ENCODE measurements around the gene CCDC88B. TPM values are rescaled to one million over a fixed set of nuclear protein-coding genes. Genes with fewer than 3 reads are reported as not detected.
"Not testable (repeated sequence)": the region's sequence is repeated elsewhere in the genome, so short reads cannot be mapped to it uniquely, and the experiment has no call there.

Gene CCDC88B
- total RNA-seq, 4 donors from 2014 or later, result 7.0 to 12.5 (median 8.2) TPM

DNA sequence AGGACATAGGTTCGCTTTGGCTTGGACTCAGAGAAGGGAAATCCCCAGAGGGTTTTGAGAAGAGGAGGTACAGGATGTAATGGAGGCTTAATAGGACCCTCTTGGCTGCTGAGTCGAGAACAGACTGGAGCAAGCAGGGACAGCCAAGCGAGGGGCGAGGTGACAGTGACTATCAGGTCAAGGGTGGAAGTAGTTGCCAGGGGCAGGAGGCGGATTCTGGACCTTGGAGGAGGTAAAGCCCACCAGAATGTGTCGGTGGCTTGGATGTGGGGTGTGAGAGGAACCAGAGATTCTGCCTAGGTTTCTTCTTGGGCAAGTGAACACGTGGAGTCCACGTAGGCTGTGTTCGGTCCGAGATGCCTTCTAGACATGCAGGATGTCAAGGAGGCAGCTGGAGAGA lies 27.1 kb upstream of the CCDC88B start:
- Histone ChIP-seq H3K36me3 (peaks cover 12 to 42% (median 34%) of the 10 kb centered on the region in 4 donors), H3K9me3 (no peaks in the 10 kb centered on the region), H3K27me3 (no peaks in the 10 kb centered on the region), H3K4me3 (no peak overlapping the region), H3K4me1 (peaks cover 14 to 41% (median 31%) of the 10 kb centered on the region in 4 donors), H3K27ac (replicated peaks in 1 of 4) (peak overlapping the region; percentile 50 to 73 (median 66))
- DNase-seq (ENCODE audit: extremely low spot score), result no peak
- WGBS, result 89% methylated on average over 10 of the region's 10 CpGs
- TF ChIP-seq POLR2A (IDR thresholded peaks at IDR 0.05; ENCODE audit: low read depth) (no peak), EP300 (IDR thresholded peaks at IDR 0.05) (no peak), CTCF (IDR thresholded peaks at IDR 0.05) (no peak), POLR2AphosphoS5 (IDR thresholded peaks at IDR 0.05) (no peak)
- intact Hi-C loops (cut with DNase I), result no loop called here

DNA sequence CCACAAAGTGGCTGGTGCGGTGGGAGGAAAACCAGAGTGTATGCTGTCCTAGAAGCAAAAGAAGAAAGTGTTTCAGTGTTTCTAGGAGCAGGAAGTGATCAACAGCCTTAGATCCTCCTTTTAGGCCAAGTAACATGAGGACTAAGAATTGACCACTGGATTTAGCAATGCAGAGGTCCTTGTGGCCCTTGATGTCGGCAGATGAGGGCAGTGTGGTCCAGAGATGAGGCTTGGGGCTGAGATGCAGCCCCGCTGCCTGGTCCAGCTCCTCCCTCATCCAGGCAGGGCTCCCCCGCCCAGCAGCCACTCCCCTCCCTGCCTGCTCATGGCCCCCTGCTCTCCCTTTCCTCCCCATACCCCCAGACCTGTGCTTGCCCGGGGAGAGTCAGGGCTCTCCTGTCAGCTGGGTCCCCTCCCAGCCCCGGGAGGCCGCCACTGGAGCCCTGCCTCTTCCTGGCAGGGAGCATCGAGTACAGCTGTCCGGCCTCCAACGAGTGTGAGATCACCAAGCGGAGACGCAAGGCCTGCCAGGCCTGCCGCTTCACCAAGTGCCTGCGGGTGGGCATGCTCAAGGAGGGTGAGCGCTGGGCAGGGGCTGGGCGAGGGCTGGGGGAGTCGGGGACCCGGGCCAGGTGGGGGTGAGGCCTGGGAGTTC lies 26.4 kb upstream of the CCDC88B start:
- H3K4me3 ChIP-seq, result peak overlapping the region in 1 of 4 donors; percentile 35
- peaks cover 12 to 42% (median 34%) of the 10 kb centered on the region in 4 donors for H3K36me3 ChIP-seq
- no peaks in the 10 kb centered on the region for H3K9me3 ChIP-seq
- intact Hi-C loops (cut with DNase I), result no loop called here
- WGBS, result 49% methylated on average over 6 of the region's 18 CpGs
- H3K4me1 ChIP-seq, result peaks cover 16 to 45% (median 33%) of the 10 kb centered on the region in 4 donors
- DNase-seq (ENCODE audit: extremely low spot score), result no peak
- H3K27ac ChIP-seq (replicated peaks in 1 of 4), result peak overlapping the region; percentile 50 to 73 (median 66)
- no peak for TF ChIP-seq POLR2AphosphoS5 (IDR thresholded peaks at IDR 0.05)
- TF ChIP-seq POLR2A (IDR thresholded peaks at IDR 0.05; ENCODE audit: low read depth), result no peak
- TF ChIP-seq CTCF (IDR thresholded peaks at IDR 0.05), result no peak
- no peak for TF ChIP-seq EP300 (IDR thresholded peaks at IDR 0.05)
- no peaks in the 10 kb centered on the region for H3K27me3 ChIP-seq

DNA sequence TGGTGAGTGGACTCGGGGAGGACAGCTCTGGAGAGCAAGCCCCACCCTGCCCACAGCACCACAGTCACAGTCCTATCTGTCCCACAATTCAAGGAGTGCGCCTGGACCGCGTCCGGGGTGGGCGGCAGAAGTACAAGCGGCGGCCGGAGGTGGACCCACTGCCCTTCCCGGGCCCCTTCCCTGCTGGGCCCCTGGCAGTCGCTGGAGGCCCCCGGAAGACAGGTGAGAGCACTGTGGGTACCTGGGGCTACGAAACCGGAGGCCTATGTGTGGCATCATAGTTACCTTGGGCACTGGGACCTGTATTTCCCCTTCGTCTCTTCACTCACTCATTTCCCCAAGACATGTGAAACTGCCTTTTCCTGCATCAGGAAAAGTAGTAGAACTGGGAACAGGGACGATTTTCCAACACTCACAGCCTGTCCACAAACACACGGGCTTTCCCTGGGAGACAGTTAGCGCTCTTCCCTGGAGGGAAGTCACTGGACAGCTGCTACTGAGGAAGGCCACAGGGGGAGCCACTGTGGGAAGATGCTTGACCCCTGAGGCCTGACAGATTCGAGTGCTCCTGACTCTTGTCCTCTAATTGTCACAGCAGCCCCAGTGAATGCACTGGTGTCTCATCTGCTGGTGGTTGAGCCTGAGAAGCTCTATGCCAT lies 25.7 kb upstream of the CCDC88B start:
- Histone ChIP-seq H3K27ac (replicated peaks in 1 of 4) (peak overlapping the region; percentile 50 to 73 (median 66)), H3K36me3 (peaks cover 12 to 37% (median 34%) of the 10 kb centered on the region in 4 donors), H3K4me3 (peak overlapping the region in 1 of 4 donors; percentile 35), H3K27me3 (no peaks in the 10 kb centered on the region), H3K4me1 (peaks cover 23 to 51% (median 39%) of the 10 kb centered on the region in 4 donors), H3K9me3 (no peaks in the 10 kb centered on the region)
- TF ChIP-seq POLR2A (IDR thresholded peaks at IDR 0.05; ENCODE audit: low read depth), result no peak
- TF ChIP-seq POLR2AphosphoS5 (IDR thresholded peaks at IDR 0.05), result no peak
- no peak for TF ChIP-seq CTCF (IDR thresholded peaks at IDR 0.05)
- TF ChIP-seq EP300 (IDR thresholded peaks at IDR 0.05), result no peak
- DNase-seq (ENCODE audit: extremely low spot score), result no peak
- intact Hi-C loops (cut with DNase I), result no loop called here
- whole genome bisulfite sequencing, result 74% methylated on average over 9 of the region's 19 CpGs

- Histone ChIP-seq H3K27ac (replicated peaks in 1 of 4) (peak overlapping the region in 1 of 4 donors; percentile 59), H3K4me3 (no peak overlapping the region), H3K9me3 (no peaks in the 10 kb centered on the region), H3K27me3 (no peaks in the 10 kb centered on the region), H3K4me1 (peaks cover 27 to 58% (median 42%) of the 10 kb centered on the region in 4 donors), H3K36me3 (peaks cover 12 to 40% (median 34%) of the 10 kb centered on the region in 4 donors)
- DNase-seq (ENCODE audit: extremely low spot score), result no peak
- 93% methylated on average over 19 of the region's 24 CpGs for WGBS
- intact Hi-C loops (cut with DNase I), result no loop called here
- no peak for TF ChIP-seq POLR2AphosphoS5 (IDR thresholded peaks at IDR 0.05)
- TF ChIP-seq POLR2A (IDR thresholded peaks at IDR 0.05; ENCODE audit: low read depth), result no peak
- TF ChIP-seq EP300 (IDR thresholded peaks at IDR 0.05), result no peak
- TF ChIP-seq CTCF (IDR thresholded peaks at IDR 0.05), result no peak
Observed at GRCh38 chr11:64314805-64315561, 25.0 kb upstream of the CCDC88B start.

- Histone ChIP-seq H3K27ac (replicated peaks in 1 of 4) (peak overlapping the region; percentile 94 to 99 (median 96)), H3K4me3 (peak overlapping the region in 1 of 4 donors; percentile 84), H3K4me1 (peaks cover 27 to 59% (median 42%) of the 10 kb centered on the region in 4 donors), H3K36me3 (peaks cover 12 to 43% (median 40%) of the 10 kb centered on the region in 4 donors)
- DNase-seq (ENCODE audit: extremely low spot score); H3K9me3 ChIP-seq; H3K27me3 ChIP-seq; intact Hi-C loops (cut with DNase I): not testable (repeated sequence)
- 63% methylated on average over 9 of the region's 25 CpGs for WGBS
Observed at GRCh38 chr11:64315667-64316526, 24.1 kb upstream of the CCDC88B start.

Measured in esophagus muscularis mucosa (tissue), 4 donors.